Measurements from ENCODE around the gene HSPA1B. TPM values are rescaled to one million over a fixed set of nuclear protein-coding genes. Genes with fewer than 3 reads are reported as not detected.

The HSPA1B gene
- polyA plus RNA-seq, 1 donor from 2014 or later: 120 TPM

- TF ChIP-seq TAF1 (IDR thresholded peaks at IDR 0.05; ENCODE audit: low read depth) (no peak), CTCF (IDR thresholded peaks at IDR 0.05; ENCODE audit: poor library complexity, severe bottlenecking) (no peak)
- TF ChIP-seq, protein P1, sequence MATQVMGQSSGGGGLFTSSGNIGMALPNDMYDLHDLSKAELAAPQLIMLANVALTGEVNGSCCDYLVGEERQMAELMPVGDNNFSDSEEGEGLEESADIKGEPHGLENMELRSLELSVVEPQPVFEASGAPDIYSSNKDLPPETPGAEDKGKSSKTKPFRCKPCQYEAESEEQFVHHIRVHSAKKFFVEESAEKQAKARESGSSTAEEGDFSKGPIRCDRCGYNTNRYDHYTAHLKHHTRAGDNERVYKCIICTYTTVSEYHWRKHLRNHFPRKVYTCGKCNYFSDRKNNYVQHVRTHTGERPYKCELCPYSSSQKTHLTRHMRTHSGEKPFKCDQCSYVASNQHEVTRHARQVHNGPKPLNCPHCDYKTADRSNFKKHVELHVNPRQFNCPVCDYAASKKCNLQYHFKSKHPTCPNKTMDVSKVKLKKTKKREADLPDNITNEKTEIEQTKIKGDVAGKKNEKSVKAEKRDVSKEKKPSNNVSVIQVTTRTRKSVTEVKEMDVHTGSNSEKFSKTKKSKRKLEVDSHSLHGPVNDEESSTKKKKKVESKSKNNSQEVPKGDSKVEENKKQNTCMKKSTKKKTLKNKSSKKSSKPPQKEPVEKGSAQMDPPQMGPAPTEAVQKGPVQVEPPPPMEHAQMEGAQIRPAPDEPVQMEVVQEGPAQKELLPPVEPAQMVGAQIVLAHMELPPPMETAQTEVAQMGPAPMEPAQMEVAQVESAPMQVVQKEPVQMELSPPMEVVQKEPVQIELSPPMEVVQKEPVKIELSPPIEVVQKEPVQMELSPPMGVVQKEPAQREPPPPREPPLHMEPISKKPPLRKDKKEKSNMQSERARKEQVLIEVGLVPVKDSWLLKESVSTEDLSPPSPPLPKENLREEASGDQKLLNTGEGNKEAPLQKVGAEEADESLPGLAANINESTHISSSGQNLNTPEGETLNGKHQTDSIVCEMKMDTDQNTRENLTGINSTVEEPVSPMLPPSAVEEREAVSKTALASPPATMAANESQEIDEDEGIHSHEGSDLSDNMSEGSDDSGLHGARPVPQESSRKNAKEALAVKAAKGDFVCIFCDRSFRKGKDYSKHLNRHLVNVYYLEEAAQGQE (IDR thresholded peaks at IDR 0.05; ENCODE audit: borderline replicate concordance): no peak
- no peak overlapping the region for H3K27ac ChIP-seq (ENCODE audit: low read length)
- no peaks in the 10 kb centered on the region for H3K9me3 ChIP-seq (ENCODE audit: low read length)
- H2AFZ ChIP-seq (ENCODE audit: low read depth, low read length): no peak overlapping the region
- peaks cover 8% of the 10 kb centered on the region for H3K79me2 ChIP-seq (replicated peaks; ENCODE audit: insufficient read depth, low read length)
- H3F3A ChIP-seq (ENCODE audit: insufficient read depth, low read length, poor library complexity, severe bottlenecking): no peaks in the 10 kb centered on the region
- no peaks in the 10 kb centered on the region for H3K36me3 ChIP-seq (ENCODE audit: insufficient read depth, low read length)
- H3K27me3 ChIP-seq (ENCODE audit: insufficient read depth, low read depth, low read length): no peaks in the 10 kb centered on the region
- no peaks in the 10 kb centered on the region for H3K9me2 ChIP-seq (ENCODE audit: insufficient read depth, low read length)
- H3K9ac ChIP-seq (ENCODE audit: low read length): no peak overlapping the region
- no peaks in the 10 kb centered on the region for H4K20me1 ChIP-seq (ENCODE audit: insufficient read depth)
- no peak overlapping the region for H3K4me3 ChIP-seq (ENCODE audit: low read length)
- H3K4me2 ChIP-seq (ENCODE audit: low read length): no peak overlapping the region
Observed at GRCh38 chr6:31858707-31859106, 31.2 kb downstream of the HSPA1B start.

GRCh38 chr6:31859923-31860322, 32.4 kb downstream of the HSPA1B start:
- TF ChIP-seq MXI1 (conservative IDR thresholded peaks at IDR 0.05; ENCODE audit: poor library complexity, severe bottlenecking): no peak
- TF ChIP-seq SMC3 (conservative IDR thresholded peaks at IDR 0.05; ENCODE audit: poor library complexity): no peak
- no peak for TF ChIP-seq TAF1 (IDR thresholded peaks at IDR 0.05; ENCODE audit: low read depth)
- TF ChIP-seq EP300 (conservative IDR thresholded peaks at IDR 0.05; ENCODE audit: poor library complexity, severe bottlenecking): no peak
- no peak for TF ChIP-seq CTCF (IDR thresholded peaks at IDR 0.05; ENCODE audit: poor library complexity, severe bottlenecking)
- TF ChIP-seq EZH2 (IDR thresholded peaks at IDR 0.05; ENCODE audit: borderline replicate concordance, insufficient read depth, low read length, poor library complexity, severe bottlenecking): no peak
- TF ChIP-seq, protein P1 (IDR thresholded peaks at IDR 0.05; ENCODE audit: borderline replicate concordance): no peak
- TF ChIP-seq POLR2AphosphoS5 (IDR thresholded peaks at IDR 0.05): no peak
- TF ChIP-seq RAD21 (conservative IDR thresholded peaks at IDR 0.05): no peak
- Histone ChIP-seq H3K79me2 (replicated peaks; ENCODE audit: insufficient read depth, low read length) (peaks cover 8% of the 10 kb centered on the region), H3K9ac (ENCODE audit: low read length) (no peak overlapping the region)

More at GRCh38 chr6:31859923-31860322, 32.4 kb downstream of the HSPA1B start:
- H4K20me1 ChIP-seq (ENCODE audit: insufficient read depth): no peaks in the 10 kb centered on the region
- no peak overlapping the region for H3K27ac ChIP-seq (ENCODE audit: low read length)
- H2AFZ ChIP-seq (ENCODE audit: low read depth, low read length): no peak overlapping the region
- H3K9me3 ChIP-seq (ENCODE audit: low read length): no peaks in the 10 kb centered on the region
- H3K4me2 ChIP-seq (ENCODE audit: low read length): no peak overlapping the region
- no peaks in the 10 kb centered on the region for H3F3A ChIP-seq (ENCODE audit: insufficient read depth, low read length, poor library complexity, severe bottlenecking)
- no peaks in the 10 kb centered on the region for H3K9me2 ChIP-seq (ENCODE audit: insufficient read depth, low read length)
- H3K36me3 ChIP-seq (ENCODE audit: insufficient read depth, low read length): no peaks in the 10 kb centered on the region
- H3K27me3 ChIP-seq (ENCODE audit: insufficient read depth, low read depth, low read length): no peaks in the 10 kb centered on the region
- no peak overlapping the region for H3K4me3 ChIP-seq (ENCODE audit: low read length)

Data from neural cell (in vitro differentiated cells).